HepG2 (cell line): ENCODE measurements around the gene PPIP5K2. TPM values are rescaled to one million over a fixed set of nuclear protein-coding genes. Genes with fewer than 3 reads are reported as not detected.

Source experiments
- ATAC-seq: fragments of 200-7000 bp; cut with Tn5 transposase; 3 replicates; pipeline ENCODE4 v1.9.1; 2020; ENCODE audit warnings: mild to moderate bottlenecking, moderate library complexity
- BruUV-seq: library from RNA; stranded (reverse); fragments of 400-500 nt; replicated peaks from 2 replicates; lab custom pipeline; 2021; lab: Mats Ljungman, UMichigan
- CTCF ChIA-PET: fragments of 300-600 bp; formaldehyde crosslinking; extraction: SDS; loops from one replicate; lab custom pipeline; 2021; ENCODE audit warnings: low total read pairs, inconsistent platforms, low intra/inter-chr PET ratio; lab: Yijun Ruan, JAX
- POLR2A ChIA-PET: fragments of 350-600 bp; sonication (Branson Sonifier 250); formaldehyde crosslinking; loops from one replicate; lab custom pipeline; 2020; ENCODE audit warnings: antibody characterized with exemption, inconsistent platforms; lab: Yijun Ruan, JAX
- DNase-seq: peaks from one replicate; pipeline ENCODE4 v3.0.0-alpha.2; 2015; ENCODE audit warnings: low spot score
- FAIRE-seq: peaks from 3 replicates; lab custom pipeline; 2011; peaks lifted over from hg19 to GRCh38; lab: Jason Lieb, UNC
- H2AFZ ChIP-seq: one replicate; pipeline ENCODE4 v1.6.1; 2011; ENCODE audit warnings: low read length, inconsistent platforms
- H3K27ac ChIP-seq: fragments of 300-600 bp; 3 replicates; pipeline ENCODE4 v1.8.0; 2011; ENCODE audit warnings: mixed run types, mild to moderate bottlenecking, mixed read lengths, low read length, inconsistent platforms; ENCODE audit not compliant: insufficient read depth; ENCODE audit errors: extremely low read length
- H3K27me3 ChIP-seq, 2 experiments: fragments of 200-600 bp in 1 of 2; 2 replicates in 1 of 2; 3 replicates in 1 of 2; pipeline versions ENCODE4 v1.6.0 to v1.8.0; 2011; ENCODE audit warnings: low read length in 2 of 2, mild to moderate bottlenecking in 2 of 2, moderate library complexity in 2 of 2, inconsistent platforms in 1 of 2; ENCODE audit not compliant: insufficient read depth in 2 of 2, control insufficient read depth in 1 of 2
- H3K36me3 ChIP-seq, 2 experiments: fragments of 200-600 bp in 1 of 2; replicated peaks in 1 of 2; 2 replicates in 1 of 2; 3 replicates in 1 of 2; pipeline versions ENCODE4 v1.5.1 to v1.8.0; 2011; ENCODE audit warnings: low read length in 2 of 2, inconsistent platforms in 1 of 2; ENCODE audit not compliant: insufficient read depth in 2 of 2, control insufficient read depth in 1 of 2
- H3K4me1 ChIP-seq: 2 replicates; pipeline ENCODE4 v1.5.1; 2012; ENCODE audit warnings: low read length, inconsistent platforms; ENCODE audit not compliant: insufficient read depth
- H3K4me2 ChIP-seq: 2 replicates; pipeline ENCODE4 v1.6.0; 2011; ENCODE audit warnings: low read depth, low read length, inconsistent platforms
- H3K4me3 ChIP-seq, 3 experiments: fragments of 200-600 bp in 1 of 3; sonication (generic), shearing (Covaris generic) in 1 of 3; replicated peaks in 1 of 3; 2 replicates each; pipeline ENCODE4 v1.5.1; 2011 to 2016; ENCODE audit warnings: low read length in 3 of 3, inconsistent platforms in 2 of 3, low read depth in 2 of 3, mild to moderate bottlenecking in 2 of 3, control low read depth in 1 of 3, mixed read lengths in 1 of 3; ENCODE audit not compliant: insufficient read depth in 1 of 3
- H3K79me2 ChIP-seq: one replicate; pipeline ENCODE4 v1.6.1; 2011; ENCODE audit warnings: low read length, inconsistent platforms; ENCODE audit not compliant: insufficient read depth
- H3K9ac ChIP-seq: 2 replicates; pipeline ENCODE4 v1.6.0; 2011; ENCODE audit warnings: mild to moderate bottlenecking, low read depth, low read length, inconsistent platforms; ENCODE audit not compliant: insufficient read depth
- H3K9me3 ChIP-seq: 2 replicates; pipeline ENCODE4 v1.5.1; 2012; ENCODE audit warnings: mild to moderate bottlenecking, low read length
- H4K20me1 ChIP-seq: 2 replicates; pipeline ENCODE4 v1.6.0; 2011; ENCODE audit warnings: inconsistent platforms, mild to moderate bottlenecking, low read length, moderate library complexity; ENCODE audit not compliant: insufficient read depth
- ESRRA ChIP-seq: sonication (generic); formaldehyde crosslinking; IDR thresholded peaks from 2 replicates; pipeline ENCODE4 v1.5.1; 2020; ENCODE audit warnings: mild to moderate bottlenecking, low read depth, missing genetic modification reagents
- IRX3 ChIP-seq: sonication (generic); formaldehyde crosslinking; IDR thresholded peaks from 2 replicates; pipeline ENCODE4 v1.8.1; 2023; ENCODE audit warnings: mild to moderate bottlenecking, low read depth, missing genetic modification reagents, borderline replicate concordance
- KLF13 ChIP-seq: sonication (generic); formaldehyde crosslinking; IDR thresholded peaks from 2 replicates; pipeline ENCODE4 v1.4.0; 2020; ENCODE audit warnings: mild to moderate bottlenecking, missing genetic modification reagents
- RBAK ChIP-seq: sonication (generic); formaldehyde crosslinking; IDR thresholded peaks from 2 replicates; pipeline ENCODE4 v1.5.1; 2020; ENCODE audit warnings: mild to moderate bottlenecking, missing genetic modification reagents
- ZFP62 ChIP-seq: sonication (generic); formaldehyde crosslinking; IDR thresholded peaks from 2 replicates; pipeline ENCODE4 v1.4.0; 2020; ENCODE audit warnings: missing genetic modification reagents
- ZKSCAN5 ChIP-seq: sonication (generic); formaldehyde crosslinking; IDR thresholded peaks from 2 replicates; pipeline ENCODE4 v1.5.1; 2020; ENCODE audit warnings: mild to moderate bottlenecking, missing genetic modification reagents
- ZNF24 ChIP-seq: fragments of 450-650 bp; IDR thresholded peaks from 2 replicates; pipeline ENCODE4 v1.6.1; 2017; ENCODE audit warnings: antibody characterized with exemption, mild to moderate bottlenecking
- ZNF720 ChIP-seq: sonication (generic); formaldehyde crosslinking; IDR thresholded peaks from 2 replicates; pipeline ENCODE4 v1.4.0; 2020; ENCODE audit warnings: missing genetic modification reagents
- WGBS: methylation state at CpG from one replicate; pipeline ENCODE4 v1.1.6; 2017; ENCODE audit warnings: low lambda C conversion rate; 5-methylcytosine and 5-hydroxymethylcytosine counted together
- in situ Hi-C: cut with HindIII; loops from 2 replicates; pipeline ENCODE4 v1.10.0; 2017; ENCODE audit warnings: low pct_unique_long_range_greater_than_20kb; ENCODE audit not compliant: extremely low pct_ligation_motif_present
- intact Hi-C: fragments of 100-400 bp; cut with micrococcal nuclease; formaldehyde crosslinking; loops from one replicate; pipeline ENCODE4 v1.10.0; 2022; ENCODE audit not compliant: unreplicated experiment
- polyA plus RNA-seq, 8 experiments: library from polyadenylated mRNA; depleted of rRNA in 3 of 8; stranded (reverse) in 7 of 8; unstranded in 1 of 8; fragments of >200 nt; fragmentation: Illumina TruSeq in 4 of 8; extraction: Trizol in 4 of 8; gene quantifications; 2 replicates each; pipeline versions ENCODE4 v1.2.1 to v1.2.3, GENCODE V29; 2011 to 2016; ENCODE audit warnings: low read depth in 4 of 8, missing spikeins in 1 of 8, mixed read lengths in 1 of 8; ENCODE audit not compliant: insufficient read depth in 1 of 8
- total RNA-seq, 5 experiments: library from RNA; depleted of rRNA; stranded (reverse); fragments of >200 nt; fragmentation: Illumina TruSeq; extraction: Trizol; gene quantifications; 2 replicates each; pipeline ENCODE4 v1.2.3, GENCODE V29; 2016; ENCODE audit warnings: low read depth in 1 of 5
- TF ChIP-seq, protein P1 (sequence below): sonication (generic); formaldehyde crosslinking; IDR thresholded peaks from 2 replicates; pipeline ENCODE4 v1.4.0; 2020; ENCODE audit warnings: missing genetic modification reagents, borderline replicate concordance
- TF ChIP-seq, protein P2 (sequence below): sonication (generic); formaldehyde crosslinking; IDR thresholded peaks from 2 replicates; pipeline ENCODE4 v1.8.0; 2022; ENCODE audit warnings: mild to moderate bottlenecking, missing genetic modification reagents
- TF ChIP-seq, protein P3 (sequence below): sonication (generic); formaldehyde crosslinking; IDR thresholded peaks from one replicate; pipeline ENCODE4 v1.5.1; 2020; ENCODE audit warnings: mild to moderate bottlenecking, missing genetic modification reagents; ENCODE audit errors: not compliant biosample characterization

The PPIP5K2 gene
- total and polyA plus RNA-seq, 2 of the 13 experiments (the other 11 are each of a cell fraction or from before 2014, with no cell fraction given): 19.7 to 45.6 TPM

DNA sequence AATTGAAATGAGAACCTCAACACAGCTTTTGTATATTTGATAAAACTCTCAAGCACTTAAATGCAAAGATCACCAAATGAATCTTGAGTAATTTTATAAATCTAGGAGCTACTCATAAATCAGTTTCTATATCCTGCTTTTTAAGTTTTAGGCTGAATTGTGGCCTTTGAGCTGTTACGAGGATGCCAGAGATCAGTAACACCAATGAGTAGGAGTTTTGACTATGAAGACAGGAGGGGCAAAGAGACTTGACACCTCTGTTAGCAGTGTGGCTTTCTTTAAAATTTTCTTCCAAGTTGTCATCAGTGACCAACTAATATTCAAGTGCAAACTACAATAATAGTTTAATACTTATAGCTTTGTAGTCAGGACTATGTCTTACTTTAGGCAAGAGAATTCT is 12.6 kb downstream of the PPIP5K2 start:
- no peak overlapping the region for H2AFZ ChIP-seq
- peaks cover 3% of the 10 kb centered on the region for H3K79me2 ChIP-seq
- 100% methylated on average over 1 of the region's 1 CpG for WGBS
- DNase-seq: no peak
- ChIA-PET CTCF (no interaction called here), POLR2A (no interaction called here)
- no peak for FAIRE-seq
- intact Hi-C loops: no loop called here
- no peaks in the 10 kb centered on the region for H3K9me3 ChIP-seq
- no peaks in the 10 kb centered on the region for H3K27me3 ChIP-seq
- no peak overlapping the region for H3K9ac ChIP-seq
- no peak overlapping the region for H3K4me2 ChIP-seq
- H4K20me1 ChIP-seq: no peaks in the 10 kb centered on the region
- H3K4me1 ChIP-seq: no peaks in the 10 kb centered on the region
- H3K4me3 ChIP-seq: no peak overlapping the region
- ATAC-seq: no peak
- in situ Hi-C loops: loop anchor here (10.0 kb wide), 1 partner anchor 348 kb away; no protein-coding TSS in a partner anchor
- no peaks in the 10 kb centered on the region for H3K36me3 ChIP-seq
- no peak overlapping the region for H3K27ac ChIP-seq
- no TSS peak for BruUV-seq
- no peak for TF ChIP-seq ZKSCAN5 (CRISPR knock-in tag)
- TF ChIP-seq IRX3 (CRISPR knock-in tag): no peak
- TF ChIP-seq, protein P1, sequence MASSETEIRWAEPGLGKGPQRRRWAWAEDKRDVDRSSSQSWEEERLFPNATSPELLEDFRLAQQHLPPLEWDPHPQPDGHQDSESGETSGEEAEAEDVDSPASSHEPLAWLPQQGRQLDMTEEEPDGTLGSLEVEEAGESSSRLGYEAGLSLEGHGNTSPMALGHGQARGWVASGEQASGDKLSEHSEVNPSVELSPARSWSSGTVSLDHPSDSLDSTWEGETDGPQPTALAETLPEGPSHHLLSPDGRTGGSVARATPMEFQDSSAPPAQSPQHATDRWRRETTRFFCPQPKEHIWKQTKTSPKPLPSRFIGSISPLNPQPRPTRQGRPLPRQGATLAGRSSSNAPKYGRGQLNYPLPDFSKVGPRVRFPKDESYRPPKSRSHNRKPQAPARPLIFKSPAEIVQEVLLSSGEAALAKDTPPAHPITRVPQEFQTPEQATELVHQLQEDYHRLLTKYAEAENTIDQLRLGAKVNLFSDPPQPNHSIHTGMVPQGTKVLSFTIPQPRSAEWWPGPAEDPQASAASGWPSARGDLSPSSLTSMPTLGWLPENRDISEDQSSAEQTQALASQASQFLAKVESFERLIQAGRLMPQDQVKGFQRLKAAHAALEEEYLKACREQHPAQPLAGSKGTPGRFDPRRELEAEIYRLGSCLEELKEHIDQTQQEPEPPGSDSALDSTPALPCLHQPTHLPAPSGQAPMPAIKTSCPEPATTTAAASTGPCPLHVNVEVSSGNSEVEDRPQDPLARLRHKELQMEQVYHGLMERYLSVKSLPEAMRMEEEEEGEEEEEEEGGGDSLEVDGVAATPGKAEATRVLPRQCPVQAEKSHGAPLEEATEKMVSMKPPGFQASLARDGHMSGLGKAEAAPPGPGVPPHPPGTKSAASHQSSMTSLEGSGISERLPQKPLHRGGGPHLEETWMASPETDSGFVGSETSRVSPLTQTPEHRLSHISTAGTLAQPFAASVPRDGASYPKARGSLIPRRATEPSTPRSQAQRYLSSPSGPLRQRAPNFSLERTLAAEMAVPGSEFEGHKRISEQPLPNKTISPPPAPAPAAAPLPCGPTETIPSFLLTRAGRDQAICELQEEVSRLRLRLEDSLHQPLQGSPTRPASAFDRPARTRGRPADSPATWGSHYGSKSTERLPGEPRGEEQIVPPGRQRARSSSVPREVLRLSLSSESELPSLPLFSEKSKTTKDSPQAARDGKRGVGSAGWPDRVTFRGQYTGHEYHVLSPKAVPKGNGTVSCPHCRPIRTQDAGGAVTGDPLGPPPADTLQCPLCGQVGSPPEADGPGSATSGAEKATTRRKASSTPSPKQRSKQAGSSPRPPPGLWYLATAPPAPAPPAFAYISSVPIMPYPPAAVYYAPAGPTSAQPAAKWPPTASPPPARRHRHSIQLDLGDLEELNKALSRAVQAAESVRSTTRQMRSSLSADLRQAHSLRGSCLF: no peak
- TF ChIP-seq ESRRA (CRISPR knock-in tag): no peak
- TF ChIP-seq RBAK (CRISPR knock-in tag): no peak
- TF ChIP-seq KLF13: no peak
- no peak for TF ChIP-seq ZNF24
- TF ChIP-seq ZNF720: no peak
- TF ChIP-seq, protein P2, sequence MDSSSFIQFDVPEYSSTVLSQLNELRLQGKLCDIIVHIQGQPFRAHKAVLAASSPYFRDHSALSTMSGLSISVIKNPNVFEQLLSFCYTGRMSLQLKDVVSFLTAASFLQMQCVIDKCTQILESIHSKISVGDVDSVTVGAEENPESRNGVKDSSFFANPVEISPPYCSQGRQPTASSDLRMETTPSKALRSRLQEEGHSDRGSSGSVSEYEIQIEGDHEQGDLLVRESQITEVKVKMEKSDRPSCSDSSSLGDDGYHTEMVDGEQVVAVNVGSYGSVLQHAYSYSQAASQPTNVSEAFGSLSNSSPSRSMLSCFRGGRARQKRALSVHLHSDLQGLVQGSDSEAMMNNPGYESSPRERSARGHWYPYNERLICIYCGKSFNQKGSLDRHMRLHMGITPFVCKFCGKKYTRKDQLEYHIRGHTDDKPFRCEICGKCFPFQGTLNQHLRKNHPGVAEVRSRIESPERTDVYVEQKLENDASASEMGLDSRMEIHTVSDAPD (CRISPR knock-in tag): no peak
- TF ChIP-seq, protein P3, sequence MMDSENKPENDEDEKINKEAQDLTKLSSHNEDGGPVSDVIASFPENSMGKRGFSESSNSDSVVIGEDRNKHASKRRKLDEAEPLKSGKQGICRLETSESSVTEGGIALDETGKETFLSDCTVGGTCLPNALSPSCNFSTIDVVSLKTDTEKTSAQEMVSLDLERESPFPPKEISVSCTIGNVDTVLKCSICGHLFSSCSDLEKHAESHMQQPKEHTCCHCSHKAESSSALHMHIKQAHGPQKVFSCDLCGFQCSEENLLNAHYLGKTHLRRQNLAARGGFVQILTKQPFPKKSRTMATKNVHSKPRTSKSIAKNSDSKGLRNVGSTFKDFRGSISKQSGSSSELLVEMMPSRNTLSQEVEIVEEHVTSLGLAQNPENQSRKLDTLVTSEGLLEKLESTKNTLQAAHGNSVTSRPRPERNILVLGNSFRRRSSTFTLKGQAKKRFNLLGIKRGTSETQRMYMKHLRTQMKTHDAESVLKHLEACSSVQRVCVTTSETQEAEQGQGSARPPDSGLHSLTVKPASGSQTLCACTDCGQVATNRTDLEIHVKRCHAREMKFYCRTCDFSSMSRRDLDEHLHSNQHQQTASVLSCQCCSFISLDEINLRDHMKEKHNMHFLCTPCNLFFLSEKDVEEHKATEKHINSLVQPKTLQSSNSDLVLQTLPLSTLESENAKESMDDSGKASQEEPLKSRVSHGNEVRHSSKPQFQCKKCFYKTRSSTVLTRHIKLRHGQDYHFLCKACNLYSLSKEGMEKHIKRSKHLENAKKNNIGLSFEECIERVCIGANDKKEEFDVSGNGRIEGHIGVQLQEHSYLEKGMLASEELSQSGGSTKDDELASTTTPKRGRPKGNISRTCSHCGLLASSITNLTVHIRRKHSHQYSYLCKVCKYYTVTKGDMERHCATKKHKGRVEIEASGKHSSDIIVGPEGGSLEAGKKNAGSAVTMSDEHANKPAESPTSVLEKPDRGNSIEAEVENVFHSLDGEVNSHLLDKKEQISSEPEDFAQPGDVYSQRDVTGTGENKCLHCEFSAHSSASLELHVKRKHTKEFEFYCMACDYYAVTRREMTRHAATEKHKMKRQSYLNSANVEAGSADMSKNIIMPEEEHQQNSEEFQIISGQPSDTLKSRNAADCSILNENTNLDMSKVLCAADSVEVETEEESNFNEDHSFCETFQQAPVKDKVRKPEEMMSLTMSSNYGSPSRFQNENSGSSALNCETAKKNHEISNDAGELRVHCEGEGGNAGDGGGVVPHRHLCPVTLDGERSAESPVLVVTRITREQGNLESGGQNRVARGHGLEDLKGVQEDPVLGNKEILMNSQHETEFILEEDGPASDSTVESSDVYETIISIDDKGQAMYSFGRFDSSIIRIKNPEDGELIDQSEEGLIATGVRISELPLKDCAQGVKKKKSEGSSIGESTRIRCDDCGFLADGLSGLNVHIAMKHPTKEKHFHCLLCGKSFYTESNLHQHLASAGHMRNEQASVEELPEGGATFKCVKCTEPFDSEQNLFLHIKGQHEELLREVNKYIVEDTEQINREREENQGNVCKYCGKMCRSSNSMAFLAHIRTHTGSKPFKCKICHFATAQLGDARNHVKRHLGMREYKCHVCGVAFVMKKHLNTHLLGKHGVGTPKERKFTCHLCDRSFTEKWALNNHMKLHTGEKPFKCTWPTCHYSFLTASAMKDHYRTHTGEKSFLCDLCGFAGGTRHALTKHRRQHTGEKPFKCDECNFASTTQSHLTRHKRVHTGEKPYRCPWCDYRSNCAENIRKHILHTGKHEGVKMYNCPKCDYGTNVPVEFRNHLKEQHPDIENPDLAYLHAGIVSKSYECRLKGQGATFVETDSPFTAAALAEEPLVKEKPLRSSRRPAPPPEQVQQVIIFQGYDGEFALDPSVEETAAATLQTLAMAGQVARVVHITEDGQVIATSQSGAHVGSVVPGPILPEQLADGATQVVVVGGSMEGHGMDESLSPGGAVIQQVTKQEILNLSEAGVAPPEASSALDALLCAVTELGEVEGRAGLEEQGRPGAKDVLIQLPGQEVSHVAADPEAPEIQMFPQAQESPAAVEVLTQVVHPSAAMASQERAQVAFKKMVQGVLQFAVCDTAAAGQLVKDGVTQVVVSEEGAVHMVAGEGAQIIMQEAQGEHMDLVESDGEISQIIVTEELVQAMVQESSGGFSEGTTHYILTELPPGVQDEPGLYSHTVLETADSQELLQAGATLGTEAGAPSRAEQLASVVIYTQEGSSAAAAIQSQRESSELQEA: no peak
- TF ChIP-seq ZFP62 (CRISPR knock-in tag): no peak
